ENCODE measurements around the gene TESK1.
"Not testable (repeated sequence)": the region's sequence is repeated elsewhere in the genome, so short reads cannot be mapped to it uniquely, and the experiment has no call there.

Gene TESK1

DNA sequence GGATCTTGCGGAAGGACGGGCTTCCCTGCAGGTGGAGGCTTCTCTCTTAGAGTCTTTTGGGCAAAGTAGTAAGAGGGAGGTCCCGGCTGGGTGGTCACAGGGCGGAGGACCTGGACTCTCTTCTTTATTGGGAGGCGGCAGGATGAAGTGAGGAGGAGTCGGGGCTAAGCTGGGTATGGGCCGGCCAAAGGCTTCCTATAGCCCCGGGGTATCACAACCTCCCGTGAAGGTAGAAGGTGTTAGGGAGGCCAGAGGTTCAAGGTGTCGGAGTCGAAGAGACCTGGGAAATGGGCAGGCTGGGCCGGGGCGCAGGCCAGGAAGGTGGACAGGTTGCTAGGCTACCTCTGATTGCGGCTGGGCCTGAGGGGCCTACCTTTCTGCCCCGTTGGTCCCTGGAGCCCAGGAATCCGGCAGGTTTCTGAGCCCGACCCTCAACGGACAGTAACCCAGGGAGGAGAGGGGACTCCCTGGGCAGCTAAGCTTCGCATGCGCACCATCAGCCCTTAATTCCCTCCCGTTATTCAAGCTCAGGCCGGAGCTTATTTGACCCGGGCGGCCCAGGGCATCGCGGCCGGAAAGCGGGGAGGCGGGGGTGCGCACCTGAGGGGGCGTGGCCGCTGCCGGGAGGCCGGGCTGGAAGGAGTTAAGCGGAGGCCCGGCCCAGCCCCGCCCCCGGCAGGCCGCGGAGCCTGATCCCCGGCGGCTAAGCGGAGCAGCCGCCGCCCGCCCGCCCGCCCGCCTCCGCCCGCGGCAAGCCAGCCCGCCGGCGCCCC, at the start of gene TESK1:
Gene TESK1 (plus strand): TSS at position 685 of the 773 bp plus-strand sequence. CDS start 358 bp downstream, outside the sequence.
- peak; percentile 25 for DNase-seq

DNA sequence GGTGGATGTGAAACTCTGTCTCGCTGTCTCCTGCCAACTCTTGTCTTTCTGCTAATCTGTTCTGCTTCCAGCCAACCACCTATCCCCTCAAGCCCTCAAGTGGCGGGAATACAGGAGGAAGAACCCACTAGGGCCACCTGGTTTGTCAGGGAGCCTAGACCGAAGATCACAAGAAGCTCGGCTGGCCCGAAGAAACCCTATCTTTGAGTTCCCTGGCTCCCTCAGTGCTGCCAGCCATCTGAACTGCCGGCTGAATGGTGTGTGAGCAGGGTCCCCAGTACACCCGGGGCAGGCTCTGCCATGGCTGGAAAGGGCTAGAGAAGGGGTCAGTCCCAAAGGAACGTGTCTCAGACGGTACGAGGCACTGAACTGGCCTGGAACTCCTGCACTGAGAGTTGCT, 49.2 kb upstream of the TESK1 start:
- no peak for DNase-seq

DNA sequence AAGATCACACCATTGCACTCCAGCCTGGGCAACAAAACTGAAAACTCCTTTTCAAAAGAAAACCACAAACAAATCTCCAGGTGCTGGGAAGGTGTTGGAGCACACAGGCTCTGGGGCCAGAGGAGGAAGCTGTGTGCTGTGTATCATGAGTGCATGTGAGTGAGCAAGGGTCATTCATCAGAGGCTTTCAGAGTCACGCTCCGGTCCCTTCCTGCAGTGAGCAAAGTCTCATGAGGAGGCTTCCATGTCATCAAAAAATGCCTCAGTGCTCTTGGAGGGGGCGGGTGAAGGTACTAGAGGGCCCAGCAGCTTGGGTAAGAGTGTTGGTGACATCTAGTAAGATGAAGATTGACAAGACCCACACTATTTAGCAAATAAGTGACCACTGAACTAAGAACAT, 48.3 kb upstream of the TESK1 start:
- DNase-seq: no peak

GRCh38 chr9:35557320-35557719, 47.7 kb upstream of the TESK1 start:
- DNase-seq: no peak

DNA sequence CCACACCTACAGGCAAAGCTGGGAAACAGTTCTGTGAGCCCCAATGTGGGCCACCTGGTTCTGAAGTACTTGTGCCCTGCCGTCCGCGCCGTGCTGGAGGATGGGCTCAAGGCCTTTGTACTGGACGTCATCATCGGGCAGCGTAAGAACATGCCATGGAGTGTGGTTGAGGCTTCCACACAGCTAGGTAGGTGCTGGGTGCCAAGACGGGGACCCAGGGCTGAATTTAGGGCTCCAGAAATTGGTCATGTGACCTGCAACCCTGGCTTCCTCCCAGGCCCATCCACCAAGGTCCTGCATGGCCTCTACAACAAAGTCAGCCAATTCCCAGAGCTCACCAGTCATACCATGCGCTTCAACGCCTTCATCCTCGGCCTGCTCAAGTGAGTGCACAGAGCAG, 46.9 kb upstream of the TESK1 start:
- no peak for DNase-seq

GRCh38 chr9:35559792-35560530, 45.1 kb upstream of the TESK1 start:
- no peak for DNase-seq

DNA sequence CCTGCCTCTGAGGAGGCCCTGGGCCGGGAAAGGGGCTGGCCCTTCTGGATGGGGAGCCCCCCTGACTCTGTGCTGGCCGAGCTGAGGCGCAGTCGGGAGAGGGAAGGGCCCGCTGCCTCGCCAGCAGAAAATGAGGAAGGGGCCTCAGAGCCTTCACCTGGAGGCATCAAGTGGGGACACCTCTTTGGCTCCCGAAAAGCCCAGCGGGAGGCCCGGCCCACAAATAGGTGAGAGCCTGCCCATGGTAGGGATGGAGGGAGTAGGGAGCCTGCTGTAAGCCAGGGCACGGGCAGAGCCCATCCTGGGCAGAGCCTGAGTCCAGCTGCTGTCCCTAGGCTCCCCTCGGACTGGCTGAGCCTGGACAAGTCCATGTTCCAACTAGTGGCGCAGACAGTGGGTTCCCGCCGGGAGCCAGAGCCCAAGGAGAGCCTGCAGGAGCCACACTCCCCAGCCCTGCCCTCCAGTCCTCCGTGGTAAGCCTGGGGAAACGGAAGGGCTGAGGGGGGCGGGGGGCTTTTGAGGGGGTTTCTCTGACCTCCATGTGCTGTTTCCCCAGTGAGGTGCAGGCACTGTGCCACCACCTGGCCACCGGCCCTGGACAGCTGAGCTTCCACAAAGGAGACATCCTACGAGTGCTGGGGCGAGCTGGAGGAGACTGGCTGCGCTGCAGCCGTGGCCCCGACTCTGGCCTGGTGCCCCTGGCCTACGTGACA, 44.3 kb upstream of the TESK1 start:
- no peak for DNase-seq

GRCh38 chr9:35561468-35562261, 43.4 kb upstream of the TESK1 start:
- no peak for DNase-seq

- no peak for DNase-seq
These were observed 41.9 kb upstream of the TESK1 start for GRCh38 chr9:35562895-35563780.

DNA sequence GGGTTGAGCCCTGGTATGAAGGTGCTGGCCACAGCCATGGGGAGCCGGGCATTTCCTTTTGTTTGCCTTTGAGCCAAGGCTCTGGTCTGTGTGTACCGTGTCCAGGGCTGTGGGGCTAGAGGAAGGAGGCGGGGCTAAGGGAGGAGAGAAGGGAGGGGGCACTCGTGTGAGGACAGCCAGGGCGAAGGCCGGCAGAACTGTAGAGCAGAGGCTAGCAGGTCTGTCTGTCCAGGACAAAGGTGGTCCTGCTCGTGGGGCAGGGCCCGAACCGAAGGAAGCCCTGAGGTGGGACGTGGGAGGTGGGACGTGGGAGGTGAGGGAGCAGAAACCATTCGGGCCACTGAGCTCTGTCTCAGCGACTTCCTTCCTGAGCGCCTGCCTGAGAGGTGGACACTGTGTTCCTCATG, 41.3 kb upstream of the TESK1 start:
- DNase-seq: no peak

- no peak for DNase-seq
These were observed 40.4 kb upstream of the TESK1 start for GRCh38 chr9:35564658-35565061.

- no peak for DNase-seq
These were observed 38.6 kb upstream of the TESK1 start for GRCh38 chr9:35566417-35566816.

DNA sequence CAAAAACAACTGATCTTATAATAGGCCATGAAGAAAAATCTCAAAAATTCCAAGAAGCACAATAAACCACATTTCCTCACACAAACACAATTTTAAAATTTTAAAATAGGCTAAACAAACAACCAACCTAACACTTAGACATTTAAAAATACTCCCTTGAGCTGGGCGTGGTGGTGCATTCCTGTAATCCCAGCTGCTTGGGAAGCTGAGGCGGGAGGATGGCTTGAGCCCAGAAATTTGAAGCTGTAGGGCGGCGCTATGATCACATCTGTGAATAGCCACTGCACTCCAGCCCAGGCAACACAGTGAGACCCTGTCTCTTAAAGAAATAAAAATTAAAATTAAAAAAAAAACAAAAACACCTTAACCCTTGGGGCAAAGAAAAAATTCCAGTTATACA, 36.9 kb upstream of the TESK1 start:
- no peak for DNase-seq

GRCh38 chr9:35569206-35569605, 35.9 kb upstream of the TESK1 start:
- DNase-seq: no peak

DNA sequence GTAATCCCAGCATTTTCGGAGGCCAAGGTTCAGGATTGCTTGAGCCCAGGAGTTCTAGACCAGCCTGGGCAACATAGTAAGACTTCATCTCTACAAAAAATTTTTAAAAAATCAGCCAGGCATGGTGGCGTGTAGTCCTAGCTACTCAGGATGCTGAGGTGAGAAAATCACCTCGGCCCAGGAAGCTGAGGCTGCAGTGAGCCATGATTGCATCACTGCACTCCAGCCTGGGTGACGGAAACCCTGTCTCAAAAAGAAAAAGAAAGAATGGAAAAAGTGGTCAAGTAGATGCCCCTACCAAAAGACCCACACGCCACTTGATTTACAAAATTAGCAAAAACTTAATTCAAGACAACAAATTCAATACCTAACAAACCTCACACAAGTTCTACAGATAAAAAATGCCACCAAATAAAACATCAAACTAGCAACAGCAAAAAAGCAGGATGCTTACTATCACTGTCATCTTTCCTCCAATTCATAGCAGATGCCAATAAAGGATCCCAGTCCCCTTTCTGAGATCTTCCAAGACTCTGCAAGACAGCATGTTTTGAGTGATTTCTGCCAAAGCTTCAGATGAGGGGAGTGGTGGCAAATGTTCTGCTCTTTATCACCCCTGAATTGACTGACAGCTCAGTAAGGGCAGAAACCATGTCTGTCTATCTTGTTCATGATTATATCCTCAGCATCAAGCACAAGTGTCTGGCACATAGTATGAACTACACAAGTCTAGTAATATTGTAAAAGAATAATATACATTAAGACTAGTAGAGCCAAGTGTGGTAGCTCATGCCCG, 34.2 kb upstream of the TESK1 start:
- DNase-seq: no peak

GRCh38 chr9:35574578-35575122, 30.4 kb upstream of the TESK1 start:
- no peak for DNase-seq

DNA sequence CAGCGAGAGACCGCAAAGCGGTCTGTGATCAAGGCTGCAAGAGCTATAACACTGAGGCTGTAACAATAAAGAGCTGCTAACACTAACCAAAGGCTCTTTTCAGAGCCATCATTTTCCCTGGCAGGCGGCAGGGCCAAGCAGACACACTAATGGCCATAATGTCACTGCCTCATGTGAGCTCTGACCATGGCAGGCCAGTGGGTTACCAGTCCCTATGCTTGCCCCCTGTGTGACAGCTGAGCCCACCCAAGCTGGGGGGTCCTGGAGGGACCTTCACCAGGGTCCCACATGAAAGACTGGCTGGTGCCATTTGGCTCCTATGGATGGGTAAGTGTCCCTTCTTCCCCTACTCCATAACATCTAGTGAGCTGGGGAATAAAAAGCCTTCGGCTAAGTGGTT, 29.6 kb upstream of the TESK1 start:
- DNase-seq: no peak

GRCh38 chr9:35577486-35577885, 27.6 kb upstream of the TESK1 start:
- no peak for DNase-seq

GRCh38 chr9:35579130-35579529, 25.9 kb upstream of the TESK1 start:
- DNase-seq: no peak

DNA sequence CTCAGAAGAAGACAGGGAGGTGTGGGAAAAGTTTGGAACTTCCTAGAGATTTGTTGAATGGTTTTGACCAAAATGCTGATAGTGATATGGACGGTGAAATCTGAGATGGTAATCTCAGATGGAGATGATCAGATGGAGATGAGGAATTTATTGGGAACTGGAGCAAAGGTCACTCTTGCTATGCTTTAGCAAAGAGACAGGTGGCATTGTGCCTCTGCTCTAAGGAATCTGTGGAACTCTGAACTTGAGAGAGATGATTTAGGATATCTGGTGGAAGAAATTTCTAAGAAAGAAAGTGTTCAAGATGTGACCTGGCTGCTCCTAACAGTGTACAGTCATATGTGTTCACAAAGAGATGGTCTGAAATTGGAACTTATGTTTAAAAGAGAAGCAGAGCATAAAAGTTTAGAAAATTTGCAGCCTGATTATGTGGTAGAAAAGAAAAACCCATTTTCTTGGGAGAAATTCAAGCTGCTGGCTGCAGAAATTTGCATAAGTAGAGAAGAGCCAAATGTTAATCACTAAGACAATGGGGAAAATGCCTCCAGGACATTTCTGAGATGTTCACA, 25.3 kb upstream of the TESK1 start:
- not testable (repeated sequence) for DNase-seq

Measured in NCI-H2227 treated with DMSO at 0.1 percent for 48 hours (cell line).